ENCODE data around the gene KCND3.

KCND3 gene

DNA sequence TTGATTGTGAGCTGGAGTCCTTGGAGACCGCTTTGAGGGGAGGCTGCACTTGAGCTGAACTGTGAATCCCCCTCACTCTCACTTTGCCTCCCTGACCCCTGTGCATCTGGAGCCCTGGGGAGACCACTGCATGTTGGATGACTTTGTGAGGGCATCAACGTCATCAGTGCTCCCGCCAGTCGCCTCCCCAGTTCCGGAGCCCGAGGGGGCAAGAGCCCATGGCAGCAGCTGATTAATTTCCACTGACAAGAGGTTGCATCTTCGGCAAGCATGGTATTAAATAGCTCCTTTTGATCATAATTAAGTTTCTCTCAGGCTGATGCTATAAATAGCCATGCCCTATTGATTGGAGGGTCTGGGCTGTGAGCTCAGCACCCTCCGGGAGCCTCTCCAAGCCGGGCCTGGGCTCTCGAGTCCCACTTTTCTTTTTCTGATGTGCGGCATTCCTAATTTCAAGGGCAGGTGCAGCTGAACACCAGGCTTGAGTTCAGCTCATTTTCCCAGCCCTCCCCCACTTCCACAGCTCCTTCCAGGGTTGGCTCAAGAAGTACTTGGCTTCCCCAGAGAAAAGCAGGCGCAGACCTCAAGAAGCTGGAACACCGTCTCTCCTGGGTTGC, 33.2 kb downstream of the KCND3 start:
- TF ChIP-seq SIN3A (IDR thresholded peaks at IDR 0.05; ENCODE audit: borderline replicate concordance, insufficient read depth, low read length) (no peak), FOXP2 (optimal IDR thresholded peaks at IDR 0.05; ENCODE audit: borderline replicate concordance, extremely low read depth, extremely low read length, insufficient read depth) (no peak), TAF1 (IDR thresholded peaks at IDR 0.05; ENCODE audit: borderline replicate concordance, insufficient read depth, low read length) (no peak), POLR2AphosphoS5 (IDR thresholded peaks at IDR 0.05; ENCODE audit: low read depth, low read length) (no peak)
- TF ChIP-seq, protein P1, sequence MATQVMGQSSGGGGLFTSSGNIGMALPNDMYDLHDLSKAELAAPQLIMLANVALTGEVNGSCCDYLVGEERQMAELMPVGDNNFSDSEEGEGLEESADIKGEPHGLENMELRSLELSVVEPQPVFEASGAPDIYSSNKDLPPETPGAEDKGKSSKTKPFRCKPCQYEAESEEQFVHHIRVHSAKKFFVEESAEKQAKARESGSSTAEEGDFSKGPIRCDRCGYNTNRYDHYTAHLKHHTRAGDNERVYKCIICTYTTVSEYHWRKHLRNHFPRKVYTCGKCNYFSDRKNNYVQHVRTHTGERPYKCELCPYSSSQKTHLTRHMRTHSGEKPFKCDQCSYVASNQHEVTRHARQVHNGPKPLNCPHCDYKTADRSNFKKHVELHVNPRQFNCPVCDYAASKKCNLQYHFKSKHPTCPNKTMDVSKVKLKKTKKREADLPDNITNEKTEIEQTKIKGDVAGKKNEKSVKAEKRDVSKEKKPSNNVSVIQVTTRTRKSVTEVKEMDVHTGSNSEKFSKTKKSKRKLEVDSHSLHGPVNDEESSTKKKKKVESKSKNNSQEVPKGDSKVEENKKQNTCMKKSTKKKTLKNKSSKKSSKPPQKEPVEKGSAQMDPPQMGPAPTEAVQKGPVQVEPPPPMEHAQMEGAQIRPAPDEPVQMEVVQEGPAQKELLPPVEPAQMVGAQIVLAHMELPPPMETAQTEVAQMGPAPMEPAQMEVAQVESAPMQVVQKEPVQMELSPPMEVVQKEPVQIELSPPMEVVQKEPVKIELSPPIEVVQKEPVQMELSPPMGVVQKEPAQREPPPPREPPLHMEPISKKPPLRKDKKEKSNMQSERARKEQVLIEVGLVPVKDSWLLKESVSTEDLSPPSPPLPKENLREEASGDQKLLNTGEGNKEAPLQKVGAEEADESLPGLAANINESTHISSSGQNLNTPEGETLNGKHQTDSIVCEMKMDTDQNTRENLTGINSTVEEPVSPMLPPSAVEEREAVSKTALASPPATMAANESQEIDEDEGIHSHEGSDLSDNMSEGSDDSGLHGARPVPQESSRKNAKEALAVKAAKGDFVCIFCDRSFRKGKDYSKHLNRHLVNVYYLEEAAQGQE (IDR thresholded peaks at IDR 0.05; ENCODE audit: insufficient read depth in 1 of 2, low read depth in 2 of 2, low read length in 2 of 2), result no peak

DNA sequence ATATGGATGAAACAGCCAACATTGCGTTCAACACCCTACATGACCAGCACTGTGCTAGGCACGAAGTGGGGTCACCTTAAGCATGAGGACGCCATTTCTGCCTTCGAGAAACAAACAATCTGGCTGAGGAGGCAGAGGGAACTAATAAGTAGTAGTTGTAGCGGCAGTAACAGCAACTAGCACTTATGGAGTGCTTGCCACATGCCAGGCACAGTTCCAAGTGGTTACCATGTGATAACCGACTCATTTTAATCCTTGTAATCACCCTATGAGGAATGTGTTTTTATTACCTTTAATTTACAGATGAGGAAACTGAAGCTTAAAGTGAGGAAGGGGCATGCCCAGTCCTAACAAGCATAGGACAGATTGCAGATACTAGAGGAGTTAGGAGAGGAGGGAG, 33.7 kb downstream of the KCND3 start:
- TF ChIP-seq SIN3A (IDR thresholded peaks at IDR 0.05; ENCODE audit: borderline replicate concordance, insufficient read depth, low read length), result no peak
- no peak for TF ChIP-seq FOXP2 (optimal IDR thresholded peaks at IDR 0.05; ENCODE audit: borderline replicate concordance, extremely low read depth, extremely low read length, insufficient read depth)
- TF ChIP-seq TAF1 (IDR thresholded peaks at IDR 0.05; ENCODE audit: borderline replicate concordance, insufficient read depth, low read length), result no peak
- TF ChIP-seq POLR2AphosphoS5 (IDR thresholded peaks at IDR 0.05; ENCODE audit: low read depth, low read length), result no peak
- TF ChIP-seq, protein P1 (IDR thresholded peaks at IDR 0.05; ENCODE audit: insufficient read depth in 1 of 2, low read depth in 2 of 2, low read length in 2 of 2), result no peak

DNA sequence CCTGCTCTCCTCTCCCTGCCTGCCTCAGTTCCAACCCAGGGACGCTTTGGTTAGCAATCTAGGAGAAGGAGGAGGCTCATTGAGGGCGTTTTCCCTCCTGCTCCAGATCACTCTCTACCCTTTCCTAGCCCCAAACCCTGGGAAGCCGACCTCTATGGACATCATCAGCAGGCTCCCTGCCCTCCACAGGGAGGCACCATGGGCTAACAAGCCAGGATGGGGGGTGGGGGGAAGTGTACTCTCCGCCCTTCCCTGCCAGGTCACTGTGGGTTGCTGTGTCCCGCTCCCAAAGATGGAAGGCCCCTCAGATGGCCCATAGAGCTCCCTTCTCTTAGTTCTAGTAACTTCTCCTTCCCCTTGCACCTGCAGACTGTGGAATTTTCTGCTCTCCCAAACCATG, 35.7 kb downstream of the KCND3 start:
- no peak for TF ChIP-seq FOXP2 (optimal IDR thresholded peaks at IDR 0.05; ENCODE audit: borderline replicate concordance, extremely low read depth, extremely low read length, insufficient read depth)
- TF ChIP-seq TAF1 (IDR thresholded peaks at IDR 0.05; ENCODE audit: borderline replicate concordance, insufficient read depth, low read length), result no peak
- TF ChIP-seq POLR2AphosphoS5 (IDR thresholded peaks at IDR 0.05; ENCODE audit: low read depth, low read length), result no peak
- TF ChIP-seq SIN3A (IDR thresholded peaks at IDR 0.05; ENCODE audit: borderline replicate concordance, insufficient read depth, low read length), result no peak
- TF ChIP-seq, protein P1 (IDR thresholded peaks at IDR 0.05; ENCODE audit: insufficient read depth in 1 of 2, low read depth in 2 of 2, low read length in 2 of 2), result no peak

DNA sequence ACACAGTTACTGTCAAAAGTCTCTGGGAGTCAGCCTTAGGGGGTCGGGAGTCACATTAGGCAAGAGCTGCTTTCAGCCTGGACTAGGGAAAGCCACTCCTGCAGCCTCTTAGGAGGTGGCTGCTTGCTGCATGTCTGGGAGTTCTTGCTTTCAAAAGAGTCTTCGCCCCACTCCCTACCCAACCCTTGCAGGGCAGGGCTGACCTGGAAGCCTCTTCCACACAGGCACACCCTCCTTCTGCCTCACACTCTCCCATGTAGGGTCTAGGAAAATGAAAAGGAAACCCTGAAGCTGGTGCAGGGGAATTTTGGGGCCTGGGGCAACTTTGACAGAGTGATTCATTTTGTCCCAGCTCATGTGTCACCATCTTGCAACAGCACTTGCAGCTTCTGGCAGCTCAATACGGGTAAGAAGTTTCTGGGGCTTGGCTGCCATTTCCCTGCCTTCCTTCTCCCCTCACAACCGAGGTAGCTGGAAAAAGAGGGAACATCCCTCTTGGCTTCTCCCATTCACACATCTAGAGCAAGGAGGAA, 37.3 kb downstream of the KCND3 start:
- TF ChIP-seq POLR2AphosphoS5 (IDR thresholded peaks at IDR 0.05; ENCODE audit: low read depth, low read length) (no peak), SIN3A (IDR thresholded peaks at IDR 0.05; ENCODE audit: borderline replicate concordance, insufficient read depth, low read length) (no peak), TAF1 (IDR thresholded peaks at IDR 0.05; ENCODE audit: borderline replicate concordance, insufficient read depth, low read length) (no peak), FOXP2 (optimal IDR thresholded peaks at IDR 0.05; ENCODE audit: borderline replicate concordance, extremely low read depth, extremely low read length, insufficient read depth) (no peak)
- TF ChIP-seq, protein P1 (IDR thresholded peaks at IDR 0.05; ENCODE audit: insufficient read depth in 1 of 2, low read depth in 2 of 2, low read length in 2 of 2), result no peak

Data from PFSK-1 (cell line).